Measurements from ENCODE around the gene SMIM23.

SMIM23 gene

GRCh38 chr5:171785517-171785916 lies at the start of gene SMIM23:
SMIM23 (plus strand) TSS chr5:171785817; CDS start chr5:171785872, 55 bp downstream.
- Histone ChIP-seq H3K4me1 (ENCODE audit: control insufficient read depth, insufficient read depth, low read length) (no peaks in the 10 kb centered on the region), H3K27ac (ENCODE audit: low read depth, low read length) (no peak within 1 kb of the TSS), H3K27me3 (ENCODE audit: control insufficient read depth, insufficient read depth, low read length) (no peaks in the 10 kb centered on the region), H3K9me3 (ENCODE audit: control insufficient read depth, insufficient read depth, low read length) (no peaks in the 10 kb centered on the region), H3K9ac (ENCODE audit: low read depth, low read length) (no peak within 1 kb of the TSS), H3K36me3 (ENCODE audit: control insufficient read depth, insufficient read depth, low read length) (no peaks in the 10 kb centered on the region), H3K4me3 (ENCODE audit: low read depth, low read length) (no peak within 1 kb of the TSS)

- no peak overlapping the region for H3K27ac ChIP-seq (ENCODE audit: low read depth, low read length)
- H3K36me3 ChIP-seq (ENCODE audit: control insufficient read depth, insufficient read depth, low read length) = no peaks in the 10 kb centered on the region
- H3K27me3 ChIP-seq (ENCODE audit: control insufficient read depth, insufficient read depth, low read length) = peaks cover 4% of the 10 kb centered on the region; the same call in 1 of the 2 replicates
- H3K9me3 ChIP-seq (ENCODE audit: control insufficient read depth, insufficient read depth, low read length) = no peaks in the 10 kb centered on the region
- no peak overlapping the region for H3K4me3 ChIP-seq (ENCODE audit: low read depth, low read length)
- H3K4me1 ChIP-seq (ENCODE audit: control insufficient read depth, insufficient read depth, low read length) = peaks cover 18% of the 10 kb centered on the region
- H3K9ac ChIP-seq (ENCODE audit: low read depth, low read length) = no peak overlapping the region
These were observed 48.4 kb upstream of the SMIM23 start for GRCh38 chr5:171736976-171737891.

DNA sequence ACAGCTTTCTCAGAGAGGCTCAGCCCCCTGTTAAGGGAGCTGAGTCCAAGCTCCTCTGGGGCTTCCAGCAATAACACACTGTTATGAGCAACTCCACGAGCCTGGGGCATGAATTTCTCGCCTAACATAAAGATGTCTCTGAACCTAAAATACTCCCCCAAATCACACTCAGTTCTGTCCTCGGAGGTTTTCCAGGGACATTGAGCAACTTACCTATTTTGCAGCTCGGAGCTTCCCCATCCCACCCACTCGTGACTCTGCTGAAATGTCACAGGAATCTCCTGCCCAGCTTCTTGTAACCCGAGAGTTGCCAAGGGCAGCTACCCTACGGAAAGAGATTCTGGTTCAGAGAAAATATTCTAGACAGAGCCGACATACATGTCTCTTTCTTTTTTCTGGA lies 47.1 kb upstream of the SMIM23 start:
- no peak overlapping the region for H3K27ac ChIP-seq (ENCODE audit: low read depth, low read length)
- no peak overlapping the region for H3K4me3 ChIP-seq (ENCODE audit: low read depth, low read length)
- no peak overlapping the region for H3K9ac ChIP-seq (ENCODE audit: low read depth, low read length)
- peaks cover 4% of the 10 kb centered on the region; the same call in 1 of the 2 replicates for H3K27me3 ChIP-seq (ENCODE audit: control insufficient read depth, insufficient read depth, low read length)
- no peaks in the 10 kb centered on the region for H3K9me3 ChIP-seq (ENCODE audit: control insufficient read depth, insufficient read depth, low read length)
- H3K4me1 ChIP-seq (ENCODE audit: control insufficient read depth, insufficient read depth, low read length) = peaks cover 18% of the 10 kb centered on the region
- no peaks in the 10 kb centered on the region for H3K36me3 ChIP-seq (ENCODE audit: control insufficient read depth, insufficient read depth, low read length)

- Histone ChIP-seq H3K27ac (ENCODE audit: low read depth, low read length) (no peak overlapping the region), H3K4me3 (ENCODE audit: low read depth, low read length) (no peak overlapping the region; the same call in 1 of the 2 replicates), H3K27me3 (ENCODE audit: control insufficient read depth, insufficient read depth, low read length) (peaks cover 4% of the 10 kb centered on the region; the same call in 1 of the 2 replicates), H3K36me3 (ENCODE audit: control insufficient read depth, insufficient read depth, low read length) (no peaks in the 10 kb centered on the region), H3K4me1 (ENCODE audit: control insufficient read depth, insufficient read depth, low read length) (peaks cover 18% of the 10 kb centered on the region), H3K9me3 (ENCODE audit: control insufficient read depth, insufficient read depth, low read length) (no peaks in the 10 kb centered on the region), H3K9ac (ENCODE audit: low read depth, low read length) (no peak overlapping the region)
These were observed 46.3 kb upstream of the SMIM23 start for GRCh38 chr5:171739271-171739670.

- no peaks in the 10 kb centered on the region for H3K9me3 ChIP-seq (ENCODE audit: control insufficient read depth, insufficient read depth, low read length)
These were observed 42.1 kb upstream of the SMIM23 start for GRCh38 chr5:171743436-171744076.

DNA sequence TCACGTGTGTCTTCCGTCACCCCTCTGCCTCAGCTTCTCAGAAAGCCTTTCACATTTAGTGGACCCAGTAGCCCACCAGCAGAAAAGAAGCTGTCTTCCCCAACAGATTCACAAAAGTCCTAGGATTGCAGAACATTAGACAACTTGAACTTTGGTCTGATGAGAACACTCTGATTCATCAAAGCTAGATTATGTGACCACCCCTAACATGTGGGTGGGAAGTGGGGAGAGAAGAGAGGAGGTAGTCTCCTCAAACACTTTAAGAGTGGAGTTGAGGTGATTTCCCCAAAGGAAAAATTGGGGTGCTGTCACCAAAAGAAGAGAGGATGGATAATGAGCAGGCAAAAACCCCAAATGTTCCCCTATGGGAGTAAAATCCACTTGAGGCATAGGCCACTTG lies 41.4 kb upstream of the SMIM23 start:
- Histone ChIP-seq H3K9ac (ENCODE audit: low read depth, low read length) (no peak overlapping the region), H3K36me3 (ENCODE audit: control insufficient read depth, insufficient read depth, low read length) (no peaks in the 10 kb centered on the region), H3K4me1 (ENCODE audit: control insufficient read depth, insufficient read depth, low read length) (peaks cover 9% of the 10 kb centered on the region; the same call in 1 of the 2 replicates), H3K27me3 (ENCODE audit: control insufficient read depth, insufficient read depth, low read length) (no peaks in the 10 kb centered on the region), H3K27ac (ENCODE audit: low read depth, low read length) (no peak overlapping the region), H3K4me3 (ENCODE audit: low read depth, low read length) (no peak overlapping the region), H3K9me3 (ENCODE audit: control insufficient read depth, insufficient read depth, low read length) (no peaks in the 10 kb centered on the region)

More at GRCh38 chr5:171743436-171744076, 42.1 kb upstream of the SMIM23 start:
- Histone ChIP-seq H3K4me1 (ENCODE audit: control insufficient read depth, insufficient read depth, low read length) (peaks cover 16% of the 10 kb centered on the region), H3K27me3 (ENCODE audit: control insufficient read depth, insufficient read depth, low read length) (no peaks in the 10 kb centered on the region), H3K36me3 (ENCODE audit: control insufficient read depth, insufficient read depth, low read length) (no peaks in the 10 kb centered on the region), H3K4me3 (ENCODE audit: low read depth, low read length) (no peak overlapping the region), H3K9ac (ENCODE audit: low read depth, low read length) (no peak overlapping the region), H3K27ac (ENCODE audit: low read depth, low read length) (no peak overlapping the region)

DNA sequence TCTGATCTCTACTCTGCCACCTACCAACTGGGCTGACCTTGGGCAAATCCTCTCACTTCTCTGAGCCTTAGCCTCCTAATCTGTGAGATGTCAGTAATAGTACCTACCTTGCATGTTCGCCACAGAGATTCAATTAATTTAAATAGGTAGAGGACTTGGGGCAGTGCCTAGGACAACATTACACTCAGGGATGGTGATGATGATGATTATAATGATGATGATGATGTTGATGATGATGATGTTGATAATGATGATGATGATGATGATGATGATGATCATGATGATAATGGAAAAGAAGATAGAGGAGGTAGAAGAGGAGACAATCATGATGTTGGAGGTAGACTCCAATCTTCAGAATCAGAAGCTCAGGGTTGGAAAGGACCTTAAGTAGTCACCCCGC lies 40.7 kb upstream of the SMIM23 start:
- H3K4me1 ChIP-seq (ENCODE audit: control insufficient read depth, insufficient read depth, low read length) = peaks cover 3% of the 10 kb centered on the region; the same call in 1 of the 2 replicates
- H3K27ac ChIP-seq (ENCODE audit: low read depth, low read length) = no peak overlapping the region
- no peak overlapping the region for H3K4me3 ChIP-seq (ENCODE audit: low read depth, low read length)
- no peaks in the 10 kb centered on the region for H3K9me3 ChIP-seq (ENCODE audit: control insufficient read depth, insufficient read depth, low read length)
- no peak overlapping the region for H3K9ac ChIP-seq (ENCODE audit: low read depth, low read length)
- H3K36me3 ChIP-seq (ENCODE audit: control insufficient read depth, insufficient read depth, low read length) = no peaks in the 10 kb centered on the region
- no peaks in the 10 kb centered on the region for H3K27me3 ChIP-seq (ENCODE audit: control insufficient read depth, insufficient read depth, low read length)

DNA sequence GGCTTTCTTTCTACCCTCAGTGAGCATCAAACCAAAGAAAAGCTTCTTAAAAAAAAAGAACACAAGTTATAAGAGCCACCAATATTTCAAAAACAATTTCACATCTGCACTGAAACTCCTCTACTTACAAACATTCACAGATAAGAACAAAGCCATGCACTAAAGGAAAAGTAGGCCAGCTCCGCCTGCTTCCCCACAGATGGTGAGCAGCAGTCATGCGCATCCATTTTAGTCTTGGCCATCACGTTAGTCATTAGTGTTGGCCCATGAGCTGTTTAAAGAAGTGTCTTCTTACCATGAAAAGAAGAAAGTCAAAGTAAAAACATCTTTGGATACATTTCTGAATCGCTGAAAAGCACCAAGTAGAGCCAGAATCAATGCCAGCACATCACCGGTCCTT lies 40.0 kb upstream of the SMIM23 start:
- H3K36me3 ChIP-seq (ENCODE audit: control insufficient read depth, insufficient read depth, low read length) = no peaks in the 10 kb centered on the region
- H3K27me3 ChIP-seq (ENCODE audit: control insufficient read depth, insufficient read depth, low read length) = no peaks in the 10 kb centered on the region
- H3K4me1 ChIP-seq (ENCODE audit: control insufficient read depth, insufficient read depth, low read length) = no peaks in the 10 kb centered on the region
- H3K27ac ChIP-seq (ENCODE audit: low read depth, low read length) = no peak overlapping the region
- H3K4me3 ChIP-seq (ENCODE audit: low read depth, low read length) = no peak overlapping the region
- no peaks in the 10 kb centered on the region for H3K9me3 ChIP-seq (ENCODE audit: control insufficient read depth, insufficient read depth, low read length)
- no peak overlapping the region for H3K9ac ChIP-seq (ENCODE audit: low read depth, low read length)

DNA sequence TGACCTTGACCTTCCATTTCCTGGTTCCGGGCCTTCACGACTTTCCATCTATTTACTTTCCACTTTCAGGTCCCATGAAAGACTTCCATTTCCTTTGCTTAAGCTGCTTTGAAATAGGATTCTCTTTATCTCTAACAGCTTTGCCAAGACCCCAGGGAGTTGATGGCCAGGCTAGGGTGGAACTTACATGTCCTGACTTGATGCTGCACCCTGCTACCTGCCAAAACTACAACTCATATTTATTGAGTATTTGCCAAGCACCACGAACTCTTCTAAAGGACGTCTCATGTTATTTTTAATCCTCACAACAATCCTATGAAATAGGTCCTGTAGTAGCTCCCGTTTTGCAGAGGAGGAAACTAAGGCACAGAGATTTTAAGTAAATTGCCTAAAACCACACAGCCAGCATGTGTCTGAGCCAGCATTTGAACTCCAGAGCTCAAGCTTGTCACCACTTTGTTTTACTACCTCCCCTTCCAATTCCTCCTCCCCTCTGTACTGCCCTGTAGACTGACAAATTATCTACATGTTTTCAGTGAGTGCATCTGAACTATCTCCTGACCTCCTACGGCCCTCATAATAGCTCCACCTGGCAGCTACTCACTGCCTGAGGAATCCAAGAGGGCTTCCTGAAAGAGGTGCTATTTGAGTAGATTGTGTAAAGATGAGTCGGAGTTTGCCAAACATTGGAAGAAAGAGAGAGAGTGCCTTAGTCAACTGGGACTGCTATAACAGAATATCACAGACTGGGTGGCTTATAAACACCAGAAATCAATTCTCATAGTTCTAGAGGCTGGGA lies 38.4 kb upstream of the SMIM23 start:
- H3K9me3 ChIP-seq (ENCODE audit: control insufficient read depth, insufficient read depth, low read length) = no peaks in the 10 kb centered on the region
- no peak overlapping the region for H3K9ac ChIP-seq (ENCODE audit: low read depth, low read length)
- H3K27me3 ChIP-seq (ENCODE audit: control insufficient read depth, insufficient read depth, low read length) = no peaks in the 10 kb centered on the region
- no peaks in the 10 kb centered on the region for H3K4me1 ChIP-seq (ENCODE audit: control insufficient read depth, insufficient read depth, low read length)
- H3K27ac ChIP-seq (ENCODE audit: low read depth, low read length) = no peak overlapping the region
- H3K4me3 ChIP-seq (ENCODE audit: low read depth, low read length) = no peak overlapping the region
- no peaks in the 10 kb centered on the region for H3K36me3 ChIP-seq (ENCODE audit: control insufficient read depth, insufficient read depth, low read length)

GRCh38 chr5:171748720-171749119 lies 36.9 kb upstream of the SMIM23 start:
- Histone ChIP-seq H3K9me3 (ENCODE audit: control insufficient read depth, insufficient read depth, low read length) (no peaks in the 10 kb centered on the region), H3K4me1 (ENCODE audit: control insufficient read depth, insufficient read depth, low read length) (no peaks in the 10 kb centered on the region), H3K9ac (ENCODE audit: low read depth, low read length) (no peak overlapping the region), H3K36me3 (ENCODE audit: control insufficient read depth, insufficient read depth, low read length) (no peaks in the 10 kb centered on the region), H3K27ac (ENCODE audit: low read depth, low read length) (no peak overlapping the region), H3K4me3 (ENCODE audit: low read depth, low read length) (no peak overlapping the region), H3K27me3 (ENCODE audit: control insufficient read depth, insufficient read depth, low read length) (no peaks in the 10 kb centered on the region)

Data from HUES48 (cell line).